Nucleus accumbens (tissue), 56 donors: ENCODE data around the gene CFAP77.

Experiments used
- DNase-seq, 56 donors: peaks; one replicate each; lab custom pipeline; 2025; lab: John Stamatoyannopoulos, UW

Gene CFAP77

GRCh38 chr9:132589148-132590036 is 179.4 kb downstream of the CFAP77 start:
- DNase-seq = no peak

GRCh38 chr9:132590037-132590317 is 180.0 kb downstream of the CFAP77 start:
- DNase-seq = no peak

- DNase-seq = no peak
Observed at GRCh38 chr9:132590318-132591182, 180.5 kb downstream of the CFAP77 start.

GRCh38 chr9:132591244-132591643 is 181.2 kb downstream of the CFAP77 start:
- no peak for DNase-seq

- DNase-seq = no peak
Observed at GRCh38 chr9:132591751-132592314, 181.8 kb downstream of the CFAP77 start.

DNA sequence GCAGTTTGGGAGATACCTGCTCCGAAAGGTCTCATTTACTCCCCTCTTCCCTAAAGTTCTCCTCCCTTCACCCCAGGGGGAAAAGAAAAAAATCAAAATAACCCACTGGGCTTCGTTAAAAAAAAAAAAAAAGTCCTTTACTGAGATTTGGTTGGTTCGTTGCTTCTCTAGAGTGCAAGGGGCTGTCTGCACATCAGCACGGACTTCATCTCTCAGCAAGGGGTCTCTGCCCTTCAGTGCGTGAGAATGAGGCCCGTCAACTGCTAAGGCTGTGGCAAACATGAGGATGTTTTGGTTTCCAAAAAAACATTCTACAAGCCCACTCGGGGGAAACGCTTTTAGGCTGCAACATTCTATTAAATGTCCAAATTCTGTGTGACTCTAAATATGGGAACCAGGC is 182.4 kb downstream of the CFAP77 start:
- DNase-seq = no peak

DNA sequence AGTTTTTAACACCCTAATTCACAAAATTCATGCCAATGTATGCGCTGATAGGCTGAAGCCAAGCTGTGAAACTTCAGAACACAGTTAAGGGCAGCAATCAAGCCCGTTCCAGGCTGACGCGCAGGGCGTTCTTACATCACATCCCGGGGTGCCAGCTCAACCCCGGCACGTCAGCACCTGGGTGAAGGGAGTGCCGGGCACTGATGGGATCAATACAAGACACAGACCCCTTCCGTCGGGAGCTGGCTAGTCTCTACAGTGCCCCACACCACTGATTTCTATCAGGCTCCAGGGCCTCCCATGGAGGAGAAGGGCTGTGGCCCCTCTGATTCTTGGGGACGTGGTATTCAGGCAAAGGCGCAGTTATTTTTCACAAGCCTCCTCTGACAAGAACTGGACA is 184.4 kb downstream of the CFAP77 start:
- no peak for DNase-seq

GRCh38 chr9:132595319-132595718 is 185.3 kb downstream of the CFAP77 start:
- no peak for DNase-seq

GRCh38 chr9:132596200-132596599 is 186.2 kb downstream of the CFAP77 start:
- no peak for DNase-seq

- peak in 22 of 56 donors; percentile 3 to 42 (median 12) for DNase-seq
Observed at GRCh38 chr9:132597073-132597775, 187.2 kb downstream of the CFAP77 start.

GRCh38 chr9:132600326-132600984 is 190.4 kb downstream of the CFAP77 start:
- no peak for DNase-seq

GRCh38 chr9:132602207-132602606 is 192.2 kb downstream of the CFAP77 start:
- DNase-seq = no peak

- DNase-seq = no peak
Observed at GRCh38 chr9:132605387-132605786, 195.4 kb downstream of the CFAP77 start.

DNA sequence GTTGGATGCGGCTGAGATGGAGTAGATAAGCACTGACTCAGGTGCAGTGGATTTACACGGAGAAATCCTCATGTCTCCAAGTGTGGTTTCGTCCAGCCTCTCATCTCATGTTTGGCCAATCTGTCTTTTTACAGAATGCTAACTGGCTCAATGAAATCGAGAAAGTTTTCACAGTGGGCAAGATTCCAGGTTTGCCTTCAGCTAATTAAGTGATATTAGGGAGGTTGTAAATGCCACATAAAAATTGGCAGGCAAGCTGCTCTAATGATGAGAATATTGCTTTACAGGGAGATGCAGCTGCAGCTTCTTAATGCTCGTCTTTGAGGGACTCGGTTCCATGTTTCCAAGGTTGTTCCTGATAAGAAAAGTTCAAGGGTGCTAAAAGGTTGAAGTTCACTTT is 196.1 kb downstream of the CFAP77 start:
- no peak for DNase-seq

DNA sequence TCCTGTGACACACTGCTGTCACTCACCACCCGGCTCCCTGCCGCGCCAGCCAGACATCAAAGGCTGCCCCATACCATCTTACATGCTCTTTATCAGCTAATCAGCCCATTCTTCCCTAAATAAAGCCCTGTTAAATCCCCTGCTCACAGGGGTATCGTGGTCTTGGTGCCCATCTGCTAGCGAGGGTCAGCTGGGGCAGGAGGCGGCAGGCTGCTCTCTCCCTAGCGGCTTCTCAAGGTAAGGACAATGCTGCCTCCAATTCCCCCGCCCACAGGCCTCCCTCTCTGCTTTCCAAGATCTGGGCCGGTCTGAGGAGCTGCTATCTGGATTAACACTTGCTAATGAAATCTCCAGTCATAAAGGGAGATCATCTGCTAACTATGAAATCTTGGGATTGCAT is 199.2 kb downstream of the CFAP77 start:
- DNase-seq = peak in 3 of 56 donors; percentile 7 to 18 (median 9)

GRCh38 chr9:132609829-132610228 is 199.8 kb downstream of the CFAP77 start:
- DNase-seq = no peak

GRCh38 chr9:132610661-132611060 is 200.7 kb downstream of the CFAP77 start:
- no peak for DNase-seq

GRCh38 chr9:132614324-132614723 is 204.3 kb downstream of the CFAP77 start:
- DNase-seq = no peak

GRCh38 chr9:132615774-132616173 is 205.8 kb downstream of the CFAP77 start:
- DNase-seq = no peak

- DNase-seq = no peak
Observed at GRCh38 chr9:132616725-132617124, 206.7 kb downstream of the CFAP77 start.
